ENCODE data around the gene AKAP6. TPM values are rescaled to one million over a fixed set of nuclear protein-coding genes. Genes with fewer than 3 reads are reported as not detected.

The AKAP6 gene
- total and polyA plus RNA-seq, 10 of the 15 experiments (the other 5 are each of a cell fraction or from before 2014, with no cell fraction given), result 0.35 to 5.9 (median 2.2) TPM

DNA sequence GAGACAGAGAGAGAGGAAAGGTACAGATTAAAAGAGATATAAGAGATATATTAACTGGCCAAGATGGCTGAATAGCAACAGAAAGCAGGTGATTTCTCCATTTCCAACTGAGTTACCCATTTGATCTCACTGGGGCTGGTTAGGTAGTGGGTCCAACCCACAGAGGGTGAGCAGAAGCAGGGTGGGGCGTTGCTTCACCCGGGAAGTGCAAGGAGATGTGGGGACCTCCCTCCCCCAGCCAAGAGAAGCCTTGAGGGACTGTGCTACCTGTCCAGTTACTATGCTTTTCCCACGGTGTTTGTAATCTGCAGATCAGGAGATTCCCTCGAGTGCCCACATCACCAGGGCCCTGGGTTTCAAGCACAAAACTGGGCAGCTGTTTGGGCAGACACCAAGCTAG, 131.2 kb downstream of the AKAP6 start:
- 20% methylated on average over 4 of the region's 4 CpGs for WGBS (ENCODE audit: insufficient coverage, insufficient replicate concordance, low lambda C conversion rate, missing lambda C conversion rate)
- ATAC-seq (no peak), FAIRE-seq (no peak), DNase-seq (ENCODE audit: low read depth, low spot score) (no peak)
- Histone ChIP-seq H2AFZ (ENCODE audit: control insufficient read depth, low read depth, low read length) (no peak overlapping the region), H3K4me2 (ENCODE audit: control insufficient read depth, insufficient read depth) (no peak overlapping the region), H3K4me3 (no peak overlapping the region), H3K4me1 (ENCODE audit: control insufficient read depth, insufficient read depth, low read length) (no peaks in the 10 kb centered on the region), H3K36me3 (ENCODE audit: control insufficient read depth in 2 of 2, insufficient read depth in 2 of 2, low read length in 1 of 2) (no peaks in the 10 kb centered on the region), H4K20me1 (ENCODE audit: control insufficient read depth, insufficient read depth) (no peaks in the 10 kb centered on the region), H3K79me2 (ENCODE audit: control insufficient read depth, insufficient read depth, low read length) (no peaks in the 10 kb centered on the region), H3K27ac (ENCODE audit: control insufficient read depth, insufficient read depth) (no peak overlapping the region), H3K27me3 (replicated peaks in 1 of 2; ENCODE audit: control insufficient read depth in 2 of 2, insufficient read depth in 2 of 2, low read length in 1 of 2) (no peaks in the 10 kb centered on the region; a peak in 1 of 4 replicates), H3K9me3 (replicated peaks; ENCODE audit: control insufficient read depth, insufficient read depth, low read length) (no peaks in the 10 kb centered on the region), H3K9ac (ENCODE audit: control insufficient read depth, insufficient read depth, low read length) (no peak overlapping the region)
- SMC1A ChIA-PET (ENCODE audit: uncharacterized antibody, unreplicated experiment), result interaction anchor here (0.7 kb wide), 1 partner anchor 206 kb away, joined by 4 read pairs; no protein-coding TSS in a partner anchor
- in situ Hi-C loops (cut with MboI) (loop anchor here (25.0 kb wide), 1 partner anchor 948 kb away; no protein-coding TSS in a partner anchor), intact Hi-C loops (cut with micrococcal nuclease; ENCODE audit: unreplicated experiment) (loop anchor here (10.0 kb wide), 1 partner anchor 945 kb away; no protein-coding TSS in a partner anchor)
- TF ChIP-seq, protein P1, sequence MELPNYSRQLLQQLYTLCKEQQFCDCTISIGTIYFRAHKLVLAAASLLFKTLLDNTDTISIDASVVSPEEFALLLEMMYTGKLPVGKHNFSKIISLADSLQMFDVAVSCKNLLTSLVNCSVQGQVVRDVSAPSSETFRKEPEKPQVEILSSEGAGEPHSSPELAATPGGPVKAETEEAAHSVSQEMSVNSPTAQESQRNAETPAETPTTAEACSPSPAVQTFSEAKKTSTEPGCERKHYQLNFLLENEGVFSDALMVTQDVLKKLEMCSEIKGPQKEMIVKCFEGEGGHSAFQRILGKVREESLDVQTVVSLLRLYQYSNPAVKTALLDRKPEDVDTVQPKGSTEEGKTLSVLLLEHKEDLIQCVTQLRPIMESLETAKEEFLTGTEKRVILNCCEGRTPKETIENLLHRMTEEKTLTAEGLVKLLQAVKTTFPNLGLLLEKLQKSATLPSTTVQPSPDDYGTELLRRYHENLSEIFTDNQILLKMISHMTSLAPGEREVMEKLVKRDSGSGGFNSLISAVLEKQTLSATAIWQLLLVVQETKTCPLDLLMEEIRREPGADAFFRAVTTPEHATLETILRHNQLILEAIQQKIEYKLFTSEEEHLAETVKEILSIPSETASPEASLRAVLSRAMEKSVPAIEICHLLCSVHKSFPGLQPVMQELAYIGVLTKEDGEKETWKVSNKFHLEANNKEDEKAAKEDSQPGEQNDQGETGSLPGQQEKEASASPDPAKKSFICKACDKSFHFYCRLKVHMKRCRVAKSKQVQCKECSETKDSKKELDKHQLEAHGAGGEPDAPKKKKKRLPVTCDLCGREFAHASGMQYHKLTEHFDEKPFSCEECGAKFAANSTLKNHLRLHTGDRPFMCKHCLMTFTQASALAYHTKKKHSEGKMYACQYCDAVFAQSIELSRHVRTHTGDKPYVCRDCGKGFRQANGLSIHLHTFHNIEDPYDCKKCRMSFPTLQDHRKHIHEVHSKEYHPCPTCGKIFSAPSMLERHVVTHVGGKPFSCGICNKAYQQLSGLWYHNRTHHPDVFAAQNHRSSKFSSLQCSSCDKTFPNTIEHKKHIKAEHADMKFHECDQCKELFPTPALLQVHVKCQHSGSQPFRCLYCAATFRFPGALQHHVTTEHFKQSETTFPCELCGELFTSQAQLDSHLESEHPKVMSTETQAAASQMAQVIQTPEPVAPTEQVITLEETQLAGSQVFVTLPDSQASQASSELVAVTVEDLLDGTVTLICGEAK (IDR thresholded peaks at IDR 0.05; ENCODE audit: borderline replicate concordance), result no peak
- TF ChIP-seq ZNF207 (IDR thresholded peaks at IDR 0.05; ENCODE audit: borderline replicate concordance), result no peak
- no peak for TF ChIP-seq CREM (IDR thresholded peaks at IDR 0.05; ENCODE audit: low read depth)
- TF ChIP-seq, protein P2, sequence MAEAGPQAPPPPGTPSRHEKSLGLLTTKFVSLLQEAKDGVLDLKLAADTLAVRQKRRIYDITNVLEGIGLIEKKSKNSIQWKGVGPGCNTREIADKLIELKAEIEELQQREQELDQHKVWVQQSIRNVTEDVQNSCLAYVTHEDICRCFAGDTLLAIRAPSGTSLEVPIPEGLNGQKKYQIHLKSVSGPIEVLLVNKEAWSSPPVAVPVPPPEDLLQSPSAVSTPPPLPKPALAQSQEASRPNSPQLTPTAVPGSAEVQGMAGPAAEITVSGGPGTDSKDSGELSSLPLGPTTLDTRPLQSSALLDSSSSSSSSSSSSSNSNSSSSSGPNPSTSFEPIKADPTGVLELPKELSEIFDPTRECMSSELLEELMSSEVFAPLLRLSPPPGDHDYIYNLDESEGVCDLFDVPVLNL (IDR thresholded peaks at IDR 0.05; ENCODE audit: low read depth, low read length), result no peak
- TF ChIP-seq HDAC6 (IDR thresholded peaks at IDR 0.05; ENCODE audit: unreplicated experiment), result no peak
- TF ChIP-seq MYB (IDR thresholded peaks at IDR 0.05; ENCODE audit: borderline replicate concordance, low read depth, low read length), result no peak
- TF ChIP-seq PAX8 (IDR thresholded peaks at IDR 0.05), result no peak
- no peak for TF ChIP-seq RB1 (IDR thresholded peaks at IDR 0.05; ENCODE audit: borderline replicate concordance)
- no peak for TF ChIP-seq ESRRA (IDR thresholded peaks at IDR 0.05; ENCODE audit: low read length)
- TF ChIP-seq, protein P3, sequence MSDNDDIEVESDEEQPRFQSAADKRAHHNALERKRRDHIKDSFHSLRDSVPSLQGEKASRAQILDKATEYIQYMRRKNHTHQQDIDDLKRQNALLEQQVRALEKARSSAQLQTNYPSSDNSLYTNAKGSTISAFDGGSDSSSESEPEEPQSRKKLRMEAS (IDR thresholded peaks at IDR 0.05; ENCODE audit: low read depth, low read length), result no peak
- no peak for TF ChIP-seq SMAD1 (IDR thresholded peaks at IDR 0.05; ENCODE audit: low read depth, partially characterized antibody)
- TF ChIP-seq RUNX3 (IDR thresholded peaks at IDR 0.05; ENCODE audit: low read length), result no peak
- TF ChIP-seq, protein P4, sequence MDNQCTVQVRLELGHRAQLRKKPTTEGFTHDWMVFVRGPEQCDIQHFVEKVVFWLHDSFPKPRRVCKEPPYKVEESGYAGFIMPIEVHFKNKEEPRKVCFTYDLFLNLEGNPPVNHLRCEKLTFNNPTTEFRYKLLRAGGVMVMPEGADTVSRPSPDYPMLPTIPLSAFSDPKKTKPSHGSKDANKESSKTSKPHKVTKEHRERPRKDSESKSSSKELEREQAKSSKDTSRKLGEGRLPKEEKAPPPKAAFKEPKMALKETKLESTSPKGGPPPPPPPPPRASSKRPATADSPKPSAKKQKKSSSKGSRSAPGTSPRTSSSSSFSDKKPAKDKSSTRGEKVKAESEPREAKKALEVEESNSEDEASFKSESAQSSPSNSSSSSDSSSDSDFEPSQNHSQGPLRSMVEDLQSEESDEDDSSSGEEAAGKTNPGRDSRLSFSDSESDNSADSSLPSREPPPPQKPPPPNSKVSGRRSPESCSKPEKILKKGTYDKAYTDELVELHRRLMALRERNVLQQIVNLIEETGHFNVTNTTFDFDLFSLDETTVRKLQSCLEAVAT (IDR thresholded peaks at IDR 0.05), result no peak
- no peak for TF ChIP-seq ZNF622 (IDR thresholded peaks at IDR 0.05)
- TF ChIP-seq MYC (IDR thresholded peaks at IDR 0.05; ENCODE audit: insufficient read depth, insufficient read length, insufficient replicate concordance, low read length, severe bottlenecking), result no peak
- CTCF ChIA-PET, result no interaction called here
- RAD21 ChIA-PET (ENCODE audit: unreplicated experiment), result no interaction called here
- BruUV-seq (replicated peaks), result no TSS peak
- POLR2A ChIA-PET, result no interaction called here
